Measurements from ENCODE around the gene KCNE3.

Gene KCNE3

DNA sequence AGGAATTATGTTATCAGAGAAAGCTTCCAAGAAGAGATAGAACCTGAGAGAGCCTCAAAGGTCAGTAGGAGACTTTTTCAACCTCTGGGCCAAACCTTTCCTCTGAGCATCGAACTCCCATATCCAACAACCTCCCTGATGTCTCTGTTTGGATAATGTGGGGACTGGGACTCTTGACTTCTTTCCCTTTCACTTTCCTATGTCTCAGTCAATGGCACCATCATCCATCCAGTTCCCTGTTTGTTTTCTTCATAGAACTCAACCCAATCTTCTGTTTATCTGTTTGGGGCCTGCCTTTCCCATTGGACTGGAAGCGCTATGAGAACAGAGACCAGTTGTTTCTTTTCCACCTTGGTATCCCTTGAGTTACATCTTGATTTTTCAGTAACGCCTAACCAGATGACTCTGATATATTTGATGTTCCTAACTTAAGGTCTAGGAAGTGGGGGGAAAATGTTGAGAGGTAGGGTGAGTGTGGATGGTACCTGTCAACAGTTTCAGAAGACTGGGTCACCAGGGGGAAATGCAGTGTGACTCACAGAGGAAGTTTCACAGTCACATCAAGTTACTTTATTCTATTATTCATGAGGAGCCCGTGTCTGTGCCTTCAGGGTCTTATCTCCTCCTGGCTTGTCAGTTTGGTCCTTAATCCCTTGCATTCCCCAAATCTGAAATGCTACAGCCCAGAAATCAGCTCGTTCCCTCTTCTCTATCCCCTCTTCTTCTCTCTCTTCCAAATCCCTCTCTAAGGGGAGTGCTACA, 4.5 kb upstream of the KCNE3 start:
- no peak for DNase-seq (ENCODE audit: low read depth in 2 of 2)

- no peak for DNase-seq (ENCODE audit: low read depth in 2 of 2)
Measured at GRCh38 chr11:74471037-74471436, 3.7 kb upstream of the KCNE3 start.

GRCh38 chr11:74470526-74470925, 3.2 kb upstream of the KCNE3 start:
- DNase-seq (ENCODE audit: low read depth in 2 of 2): no peak

- DNase-seq (ENCODE audit: low read depth in 2 of 2): no peak
Measured at GRCh38 chr11:74468936-74469335, 1.6 kb upstream of the KCNE3 start.

DNA sequence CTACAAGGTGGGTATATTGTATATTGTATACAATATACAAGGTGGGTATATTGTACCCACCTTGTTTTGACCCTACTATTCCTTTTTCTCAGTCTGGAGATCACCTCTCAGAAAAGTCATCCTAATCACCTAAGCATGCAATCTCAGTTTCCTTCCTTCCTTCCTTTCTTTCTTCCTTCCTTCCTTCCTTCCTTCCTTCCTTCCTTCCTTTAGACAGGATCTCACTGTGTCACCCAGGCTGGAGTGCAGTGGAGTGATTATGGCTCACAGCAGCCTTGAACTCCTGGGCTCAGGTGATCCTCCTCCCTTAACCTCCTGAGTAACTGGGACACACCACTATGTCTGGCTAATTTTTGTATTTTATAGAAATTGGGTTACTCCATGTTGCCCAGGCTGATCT, 1.2 kb upstream of the KCNE3 start:
- DNase-seq (ENCODE audit: low read depth in 2 of 2): no peak

GRCh38 chr11:74468058-74468457, 709 bp upstream of the KCNE3 start:
- DNase-seq (ENCODE audit: low read depth in 2 of 2): no peak

GRCh38 chr11:74465291-74465708, 2.0 kb downstream of the KCNE3 start:
- DNase-seq (ENCODE audit: low read depth in 2 of 2): no peak

DNA sequence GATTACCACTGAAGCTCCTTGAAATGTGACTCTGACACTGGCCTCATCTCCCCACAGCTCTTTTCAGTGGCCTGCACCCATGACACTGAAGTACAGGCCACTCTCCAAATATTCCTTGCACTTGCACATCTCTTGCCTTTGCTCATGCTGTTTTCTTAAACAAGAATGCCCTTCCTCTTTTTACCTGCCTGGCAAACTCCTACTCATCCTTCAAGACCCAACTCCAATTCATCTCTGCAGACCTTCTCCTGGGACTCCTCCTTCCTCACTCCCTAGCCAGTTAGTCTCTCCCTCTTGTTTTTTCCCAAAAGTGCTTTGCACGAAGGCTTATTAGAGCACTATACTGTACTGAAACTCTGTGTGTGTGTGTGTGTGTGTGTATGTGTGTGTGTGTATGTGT, 2.6 kb downstream of the KCNE3 start:
- DNase-seq (ENCODE audit: low read depth in 2 of 2): no peak

DNA sequence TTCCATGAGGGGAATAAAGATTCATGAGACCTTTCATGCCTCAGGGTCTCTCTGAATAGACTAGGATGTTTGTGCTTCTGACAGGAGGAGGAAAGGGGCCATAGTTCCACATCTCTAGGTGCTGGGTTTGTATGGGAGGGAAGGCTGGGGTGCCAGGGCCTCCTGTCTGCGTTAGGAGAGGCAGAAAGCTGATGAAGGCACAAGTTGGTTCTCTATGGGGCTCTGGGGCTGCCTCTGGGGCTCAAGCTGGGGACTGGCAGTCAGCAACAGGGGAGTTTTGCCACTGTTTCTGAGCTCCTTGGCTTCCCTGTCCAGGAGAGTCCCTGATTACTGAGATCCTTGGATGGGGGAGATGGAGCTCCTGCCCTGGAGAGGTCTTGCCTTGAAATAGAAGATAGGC, 4.1 kb downstream of the KCNE3 start:
- no peak for DNase-seq (ENCODE audit: low read depth in 2 of 2)

DNA sequence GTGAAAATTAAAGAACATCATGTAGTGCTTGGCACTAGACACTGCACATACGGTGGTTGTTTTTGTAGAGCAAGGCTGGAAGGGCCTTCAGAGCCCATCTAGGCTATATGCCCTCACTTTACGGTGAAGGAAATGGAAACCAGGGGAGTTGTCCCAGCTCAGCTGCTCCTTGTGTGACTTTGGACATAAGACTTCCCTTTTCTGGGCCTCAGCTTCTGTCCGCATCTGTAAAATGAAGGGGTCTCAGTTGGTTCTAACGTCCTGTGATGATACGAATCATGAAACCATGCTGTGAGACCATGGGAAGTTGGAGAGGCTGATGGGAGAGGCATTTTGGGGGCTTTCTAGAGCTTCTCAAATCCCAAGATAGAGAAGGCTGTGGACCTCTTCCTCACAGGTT, 4.7 kb downstream of the KCNE3 start:
- no peak for DNase-seq (ENCODE audit: low read depth in 2 of 2)

GRCh38 chr11:74462009-74462408, 5.3 kb downstream of the KCNE3 start:
- DNase-seq (ENCODE audit: low read depth in 2 of 2): no peak

DNA sequence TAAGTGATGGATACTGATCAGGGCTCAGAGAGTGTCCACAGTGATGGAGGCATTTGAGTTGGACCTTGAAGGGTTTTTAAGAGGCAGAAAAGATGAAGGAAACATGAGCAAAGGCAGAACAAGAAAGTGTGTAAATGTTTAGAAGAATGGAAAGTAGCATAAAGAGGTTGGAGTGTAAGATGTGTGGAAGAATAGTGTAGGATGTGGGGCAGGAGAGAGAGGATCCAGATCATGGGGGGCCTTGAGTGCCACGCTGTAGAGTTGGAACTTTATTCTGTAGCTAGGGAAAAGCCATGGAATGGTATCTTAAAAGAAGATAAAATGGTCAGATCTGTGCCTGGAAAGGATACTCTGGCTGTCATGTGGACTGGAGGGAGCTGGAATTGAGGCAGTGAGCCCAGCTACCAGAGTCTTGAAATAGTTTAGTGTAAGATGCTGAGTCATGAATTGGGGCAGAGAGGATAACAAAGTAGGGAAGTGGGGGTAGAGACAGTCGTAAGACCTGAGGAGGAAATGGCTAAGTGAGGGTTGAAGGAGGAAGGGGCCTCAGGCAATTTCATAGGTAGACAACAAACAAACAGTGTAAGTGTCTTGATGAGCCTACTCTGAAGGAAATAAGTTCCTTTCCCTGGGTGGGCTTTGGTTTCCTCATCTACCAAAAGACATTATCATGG, 6.7 kb downstream of the KCNE3 start:
- DNase-seq (ENCODE audit: low read depth in 2 of 2): no peak

DNA sequence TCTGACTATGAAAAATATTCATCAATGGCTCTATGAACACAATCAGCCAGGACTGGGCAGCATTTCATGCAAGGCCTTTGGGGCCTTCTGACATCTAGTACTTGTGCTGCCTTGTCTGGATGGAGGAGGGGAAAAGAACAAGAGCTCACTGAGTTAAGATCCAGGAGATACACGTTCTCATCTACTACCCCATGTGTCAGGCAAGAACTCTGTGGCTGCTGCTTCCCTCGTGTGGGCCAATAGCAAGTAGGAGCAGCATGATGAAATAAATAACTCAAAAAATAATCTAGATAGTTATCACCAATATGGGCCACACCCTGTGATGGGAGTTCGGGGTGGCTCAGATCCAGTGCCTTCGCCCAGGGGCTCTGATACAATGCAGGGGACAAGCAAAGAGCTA, 7.3 kb downstream of the KCNE3 start:
- no peak for DNase-seq (ENCODE audit: low read depth in 2 of 2)

GRCh38 chr11:74459584-74459983, 7.8 kb downstream of the KCNE3 start:
- no peak for DNase-seq (ENCODE audit: low read depth in 2 of 2)

GRCh38 chr11:74457356-74457755, 10.0 kb downstream of the KCNE3 start:
- no peak for DNase-seq (ENCODE audit: low read depth in 2 of 2)

DNA sequence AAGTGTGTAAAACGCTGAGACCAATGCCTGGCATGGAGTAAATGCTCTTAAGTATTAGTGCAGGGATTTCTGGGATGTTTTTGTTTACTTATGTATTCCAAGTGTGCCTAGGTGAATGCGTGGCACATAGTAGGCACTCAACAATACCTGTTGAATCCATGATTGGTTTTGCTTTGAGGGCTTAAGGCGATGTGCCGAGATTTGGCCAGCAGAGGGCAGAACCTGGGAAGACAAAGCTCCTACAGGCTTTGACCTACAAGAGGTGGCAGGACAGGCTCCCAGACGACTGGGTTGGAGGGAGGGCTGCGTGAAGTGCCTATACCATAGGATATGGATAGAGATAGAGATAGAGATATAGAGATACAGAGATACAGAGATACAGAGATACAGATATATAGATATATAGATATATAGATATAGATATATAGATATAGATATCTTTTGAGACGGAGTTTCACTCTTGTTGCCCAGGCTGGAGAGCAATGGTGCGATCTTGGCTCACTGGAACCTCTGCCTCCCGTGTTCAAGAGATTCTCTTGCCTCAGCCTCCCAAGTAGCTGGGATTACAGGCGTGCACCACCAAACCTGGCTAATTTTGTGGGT, 13.9 kb downstream of the KCNE3 start:
- peak; percentile 63 to 71 for DNase-seq (ENCODE audit: low read depth in 2 of 2)

- DNase-seq (ENCODE audit: low read depth in 2 of 2): no peak
Measured at GRCh38 chr11:74452366-74452765, 15.0 kb downstream of the KCNE3 start.

GRCh38 chr11:74450318-74450717, 17.0 kb downstream of the KCNE3 start:
- no peak for DNase-seq (ENCODE audit: low read depth in 2 of 2)

GRCh38 chr11:74449369-74449931, 17.9 kb downstream of the KCNE3 start:
- DNase-seq (ENCODE audit: low read depth in 2 of 2): peak in 1 of 2 donors; percentile 4

GRCh38 chr11:74447720-74448119, 19.6 kb downstream of the KCNE3 start:
- DNase-seq (ENCODE audit: low read depth in 2 of 2): no peak

DNA sequence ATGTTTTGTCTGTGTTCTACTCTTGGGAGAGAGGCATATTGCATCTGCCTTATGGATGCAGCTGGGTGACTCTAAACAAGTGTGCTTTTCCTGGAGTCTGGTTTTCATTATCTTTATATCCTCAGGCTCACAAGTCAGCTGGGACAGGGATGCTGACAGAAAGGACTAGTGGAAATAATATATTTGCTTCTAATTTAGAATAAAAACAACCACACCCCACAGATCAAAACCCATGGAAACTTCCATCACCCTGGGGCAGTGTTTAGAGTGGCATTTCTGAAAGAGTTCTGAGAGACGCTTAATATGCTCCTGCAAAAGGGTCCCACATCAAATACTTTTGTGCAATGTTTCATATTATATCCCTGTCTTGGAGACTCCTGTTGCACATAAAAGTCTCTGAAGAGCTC, 20.8 kb downstream of the KCNE3 start:
- DNase-seq (ENCODE audit: low read depth in 2 of 2): no peak

DNA sequence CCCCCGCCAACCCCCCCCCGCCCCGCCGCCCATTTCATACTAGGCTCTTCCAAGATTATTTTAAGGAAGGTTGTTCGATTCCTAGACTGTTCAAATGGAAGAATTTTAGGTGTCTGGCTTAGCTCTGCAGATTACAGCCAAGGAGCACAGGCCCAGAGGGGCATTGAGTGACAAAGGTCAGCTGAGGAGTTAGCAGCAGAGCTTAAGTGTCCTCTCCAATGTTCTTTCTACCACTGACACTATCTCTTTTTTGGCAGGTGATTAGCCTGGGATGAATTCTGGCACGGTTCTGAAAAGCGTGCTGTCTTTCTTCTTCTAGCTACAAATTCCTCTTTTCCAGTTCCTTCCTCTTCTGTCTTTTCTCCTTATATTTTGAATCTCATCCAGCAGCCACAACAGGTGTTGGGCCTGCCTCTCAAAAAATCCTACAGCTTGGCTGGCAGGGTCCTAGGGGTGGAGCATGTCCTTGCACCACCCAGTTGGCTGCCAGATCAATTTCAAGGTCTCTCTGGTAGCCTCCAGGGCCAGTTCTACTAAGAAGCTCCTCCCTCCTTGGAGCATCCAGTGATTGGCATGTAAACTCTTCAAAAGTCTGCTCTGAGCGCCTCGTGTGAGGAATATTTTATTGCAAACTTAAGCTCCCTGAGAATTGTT, 23.0 kb downstream of the KCNE3 start:
- no peak for DNase-seq (ENCODE audit: low read depth in 2 of 2)
